Activated T-helper 1 cell treated with Interleukin-2 at 50 U/mL for 16 hours (primary cell): ENCODE measurements around the gene MAN1C1.

Experiments used
- DNase-seq: peaks from one replicate; pipeline ENCODE4 v3.0.0-alpha.2; 2020; ENCODE audit warnings: low read depth

Gene MAN1C1

DNA sequence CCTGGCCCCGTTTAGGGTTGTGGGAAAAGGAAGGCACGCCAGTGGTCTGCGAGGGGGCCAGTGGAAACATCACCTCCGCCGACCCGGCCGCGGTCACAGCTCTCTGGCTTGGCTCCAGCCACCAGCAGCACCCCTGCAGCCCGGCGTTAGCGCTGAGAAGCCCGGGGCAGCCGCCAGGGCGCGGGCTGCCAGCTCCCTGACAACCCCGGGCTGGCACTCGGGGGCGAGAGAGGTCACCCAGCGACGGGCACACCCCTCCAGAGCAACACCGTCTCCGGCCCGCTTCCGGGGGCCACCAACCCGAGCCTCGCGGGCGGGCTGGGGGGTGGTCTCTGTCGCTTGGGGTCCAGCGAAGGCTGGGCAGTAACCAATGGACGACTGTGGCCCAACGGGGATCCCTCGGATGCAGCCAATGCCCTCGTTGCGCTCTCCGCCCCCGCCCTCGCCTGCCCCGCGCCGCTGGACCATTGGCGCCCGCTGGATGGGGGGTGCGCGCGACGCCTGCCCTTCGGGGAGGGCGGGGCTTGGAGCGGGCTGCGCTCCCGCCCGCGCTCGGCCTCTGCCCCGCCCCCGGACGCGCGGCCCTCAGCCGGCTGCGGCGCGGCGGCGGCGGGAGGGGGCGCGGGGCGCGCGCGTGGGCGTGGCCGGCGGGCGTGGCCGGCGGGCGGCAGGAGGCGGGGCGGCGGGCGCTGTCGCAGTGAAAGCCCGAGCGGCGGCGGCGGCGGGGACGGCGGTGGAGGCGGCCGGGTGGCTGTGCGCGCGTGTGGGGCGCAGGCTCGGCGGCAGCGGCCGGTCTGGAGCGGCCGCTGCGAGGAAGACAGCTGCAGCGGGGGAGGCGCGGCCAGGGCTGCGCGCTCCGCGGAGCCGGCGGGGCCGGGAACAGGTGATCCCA lies at the start of gene MAN1C1:
MAN1C1 (plus strand) TSS at position 697 of the 892 bp plus-strand sequence. CDS start 1,007 bp downstream, outside the sequence.
- peak; percentile 84 for DNase-seq

DNA sequence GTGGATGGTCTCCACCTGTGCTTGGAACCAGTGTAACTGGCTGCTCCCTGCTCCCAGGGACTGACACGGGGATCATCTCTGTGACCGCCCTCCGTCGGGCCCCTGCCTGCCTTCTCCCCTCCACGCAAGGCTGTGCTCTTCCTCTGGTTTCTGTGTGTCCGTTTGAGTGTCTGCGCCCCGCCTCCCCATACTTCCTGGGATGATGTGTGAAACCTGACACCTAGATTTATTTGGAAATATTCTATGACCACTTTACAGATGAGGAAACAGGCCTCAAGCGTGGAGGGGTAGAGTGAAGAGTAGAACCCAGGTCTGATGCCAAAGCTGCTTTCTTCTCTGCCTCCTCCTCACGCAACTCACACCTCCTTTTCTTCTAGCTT lies 48.9 kb upstream of the MAN1C1 start:
- DNase-seq, result no peak

DNA sequence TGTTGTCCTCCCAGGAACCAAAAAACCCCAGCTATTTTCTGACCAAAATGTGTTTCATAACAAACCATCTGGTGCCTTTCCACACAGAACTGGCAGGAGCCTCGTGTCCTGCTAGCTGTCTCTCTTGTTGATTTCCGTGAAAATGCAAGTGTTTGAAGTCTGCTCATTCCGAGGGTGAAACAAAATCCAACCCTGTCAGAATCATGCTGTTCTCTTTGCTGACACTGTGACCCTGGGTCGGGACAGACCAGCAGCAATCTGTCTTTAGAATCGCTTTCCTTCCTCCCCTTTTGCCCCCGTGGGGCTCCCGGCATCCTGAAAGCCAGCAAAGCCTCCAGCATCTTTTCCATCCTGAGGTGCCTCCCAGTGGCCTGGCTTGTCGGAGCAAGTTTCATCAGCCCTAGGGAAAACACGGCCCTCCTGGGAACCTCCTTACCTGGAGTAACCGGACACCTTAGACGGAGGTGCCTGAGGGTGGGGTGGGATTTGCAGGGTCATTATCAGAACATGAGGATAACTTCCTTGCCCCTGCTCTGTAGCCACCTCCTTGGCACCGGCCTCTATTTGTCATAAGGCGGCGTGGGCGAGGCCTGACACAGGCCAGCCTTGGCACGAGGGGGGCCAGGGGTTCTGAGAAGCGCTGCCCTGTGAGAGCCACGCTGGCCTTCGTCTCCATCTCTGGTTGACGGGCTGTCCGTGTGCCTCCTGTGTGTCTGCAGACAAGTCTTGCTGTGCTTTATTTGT lies 48.3 kb upstream of the MAN1C1 start:
- DNase-seq, result no peak

DNA sequence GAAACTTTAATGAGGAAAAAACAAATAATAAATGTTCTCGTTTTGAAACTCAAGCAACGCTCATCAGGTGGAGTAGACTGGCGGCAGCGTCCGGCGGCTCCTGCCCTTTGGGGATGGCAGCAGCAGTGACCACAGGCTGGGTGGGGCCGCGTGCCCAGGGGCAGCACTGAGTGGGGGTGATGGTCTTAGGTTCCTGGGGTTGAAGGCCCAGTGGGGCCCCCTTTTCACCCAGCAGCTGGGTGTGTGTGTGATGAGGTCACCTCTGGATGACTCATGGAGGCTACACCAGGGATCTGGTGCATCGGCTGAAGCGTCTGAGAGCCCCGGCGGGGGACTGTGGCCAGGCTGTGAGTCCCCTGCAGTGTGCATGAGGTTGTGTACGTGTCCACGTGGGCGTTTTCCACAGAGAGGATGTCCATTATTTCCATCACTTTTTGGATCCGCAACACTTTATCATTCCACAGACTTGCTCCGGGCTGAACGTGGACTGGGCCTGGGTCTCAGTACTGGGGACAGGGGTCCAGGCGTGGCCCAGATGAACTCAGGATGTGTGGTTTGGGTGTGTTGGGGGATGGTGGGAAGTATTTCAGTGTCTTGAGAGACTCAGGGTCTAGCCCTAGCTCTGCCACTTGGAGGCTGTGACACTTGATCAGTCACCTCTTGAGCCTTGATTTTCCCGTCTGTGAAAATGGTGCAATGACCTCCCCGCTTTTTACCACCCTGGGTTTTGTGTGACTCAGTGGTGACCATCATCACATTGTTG lies 47.6 kb upstream of the MAN1C1 start:
- no peak for DNase-seq

DNA sequence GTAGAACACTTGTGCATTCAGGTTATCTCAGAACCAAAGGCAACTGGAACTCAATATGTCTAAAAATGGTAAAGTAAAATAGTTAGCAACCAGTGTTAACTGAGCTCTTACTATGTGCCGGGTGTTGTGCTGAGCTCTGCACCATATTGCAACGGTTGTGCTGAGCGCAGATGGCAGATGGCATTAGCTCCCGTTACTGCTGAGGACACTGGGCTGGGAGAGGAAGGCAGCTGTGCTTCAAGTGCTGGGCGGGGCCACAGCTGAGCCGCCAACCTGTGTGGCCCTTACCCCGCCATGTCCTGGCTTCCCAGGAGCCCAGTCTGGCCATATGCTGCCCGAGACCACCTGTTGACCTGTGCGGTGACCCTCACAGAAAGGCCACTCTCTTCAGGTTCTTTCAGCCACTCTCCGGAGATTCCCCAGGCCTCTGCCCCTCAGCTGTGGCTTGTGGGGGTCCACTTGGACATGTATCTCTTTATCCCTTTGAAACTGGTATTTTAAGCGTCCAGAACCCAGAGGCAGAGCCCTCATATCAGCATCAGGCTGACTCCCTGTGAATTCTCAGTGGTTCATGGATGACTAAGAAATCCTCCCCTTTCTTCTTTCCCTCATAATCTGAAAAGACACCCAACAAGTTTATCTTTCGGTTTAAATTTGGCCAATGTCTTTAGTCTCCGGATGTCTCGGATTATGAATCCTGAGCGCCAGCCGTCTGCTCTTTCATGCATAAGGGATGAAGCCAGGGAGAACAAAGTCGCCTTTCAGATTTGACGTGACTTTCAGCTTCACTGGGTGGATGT lies 46.8 kb upstream of the MAN1C1 start:
- no peak for DNase-seq

DNA sequence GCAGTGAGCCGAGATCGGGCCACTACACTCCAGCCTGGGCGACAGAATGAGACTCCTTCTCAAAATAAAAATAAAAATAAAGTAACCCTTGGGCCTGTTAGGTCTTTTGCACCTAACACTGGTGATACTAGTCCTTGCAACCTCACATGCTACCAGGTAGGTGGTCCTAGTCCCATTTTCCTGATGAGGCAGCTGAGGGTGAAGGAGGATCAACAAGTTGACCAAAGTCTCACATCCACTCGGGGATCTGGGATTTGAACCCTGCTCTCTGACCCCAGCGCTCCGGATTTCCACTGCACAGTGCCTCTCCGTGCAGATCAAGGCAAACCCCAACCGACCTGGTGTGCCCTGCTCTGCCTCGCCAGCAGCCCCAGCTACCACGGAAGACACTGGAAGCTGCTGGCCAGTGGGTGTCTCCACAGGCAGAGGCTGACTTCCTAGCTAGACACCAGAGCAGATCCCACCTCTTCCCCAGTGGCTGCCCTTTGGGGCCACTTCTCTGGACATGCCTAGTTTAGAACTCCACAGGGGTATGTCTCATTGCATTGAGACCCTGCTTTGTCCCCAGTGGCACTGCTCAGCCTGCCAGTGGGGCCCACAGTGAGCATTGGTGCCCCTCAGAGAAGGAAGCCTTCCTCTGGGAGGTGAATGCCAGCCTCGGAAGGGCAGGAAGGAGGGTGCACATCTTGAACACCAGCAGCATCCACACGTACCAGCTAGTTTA lies 45.6 kb upstream of the MAN1C1 start:
- DNase-seq, result no peak

DNA sequence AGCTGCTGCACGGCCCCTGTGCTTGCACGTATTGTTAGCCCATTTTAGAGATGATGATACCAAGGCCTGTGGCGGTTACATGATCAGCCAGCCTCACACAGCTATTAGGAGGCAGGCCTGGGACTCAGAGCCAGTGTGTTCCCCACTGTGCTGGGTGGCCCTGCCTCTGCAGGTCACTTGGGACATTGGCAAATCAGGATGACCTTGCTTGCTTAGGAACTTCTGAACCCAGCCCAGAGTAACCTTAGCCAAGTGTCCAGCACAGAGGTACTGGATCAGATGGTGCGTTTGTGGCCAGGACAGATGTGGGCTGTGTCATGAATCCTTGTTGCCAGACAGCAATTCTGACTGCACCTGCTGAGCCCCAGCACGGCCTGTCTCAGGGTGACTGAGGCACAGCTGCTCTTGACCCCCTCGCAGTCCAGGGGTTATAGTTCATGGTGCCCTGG lies 45.0 kb upstream of the MAN1C1 start:
- DNase-seq, result no peak

DNA sequence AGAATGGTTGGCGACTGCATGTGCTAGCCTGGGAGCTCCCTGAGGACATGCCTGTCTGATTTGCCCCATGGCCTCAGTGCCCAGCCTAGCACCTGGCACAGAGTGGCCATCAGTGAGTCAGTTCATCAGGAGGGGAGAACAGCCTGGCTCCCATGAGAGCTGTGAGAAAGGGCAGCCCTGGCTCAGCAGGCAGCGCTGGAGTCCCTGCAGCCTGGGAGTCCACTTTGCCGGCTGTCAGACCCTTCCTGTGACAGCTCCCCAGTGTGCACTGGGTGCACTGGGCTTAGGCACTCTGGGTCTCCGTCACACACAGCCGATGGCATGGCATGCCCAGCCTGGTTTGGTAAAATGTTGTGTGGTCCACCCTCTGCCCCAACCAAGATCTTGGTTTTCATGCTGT lies 44.5 kb upstream of the MAN1C1 start:
- DNase-seq, result no peak

DNA sequence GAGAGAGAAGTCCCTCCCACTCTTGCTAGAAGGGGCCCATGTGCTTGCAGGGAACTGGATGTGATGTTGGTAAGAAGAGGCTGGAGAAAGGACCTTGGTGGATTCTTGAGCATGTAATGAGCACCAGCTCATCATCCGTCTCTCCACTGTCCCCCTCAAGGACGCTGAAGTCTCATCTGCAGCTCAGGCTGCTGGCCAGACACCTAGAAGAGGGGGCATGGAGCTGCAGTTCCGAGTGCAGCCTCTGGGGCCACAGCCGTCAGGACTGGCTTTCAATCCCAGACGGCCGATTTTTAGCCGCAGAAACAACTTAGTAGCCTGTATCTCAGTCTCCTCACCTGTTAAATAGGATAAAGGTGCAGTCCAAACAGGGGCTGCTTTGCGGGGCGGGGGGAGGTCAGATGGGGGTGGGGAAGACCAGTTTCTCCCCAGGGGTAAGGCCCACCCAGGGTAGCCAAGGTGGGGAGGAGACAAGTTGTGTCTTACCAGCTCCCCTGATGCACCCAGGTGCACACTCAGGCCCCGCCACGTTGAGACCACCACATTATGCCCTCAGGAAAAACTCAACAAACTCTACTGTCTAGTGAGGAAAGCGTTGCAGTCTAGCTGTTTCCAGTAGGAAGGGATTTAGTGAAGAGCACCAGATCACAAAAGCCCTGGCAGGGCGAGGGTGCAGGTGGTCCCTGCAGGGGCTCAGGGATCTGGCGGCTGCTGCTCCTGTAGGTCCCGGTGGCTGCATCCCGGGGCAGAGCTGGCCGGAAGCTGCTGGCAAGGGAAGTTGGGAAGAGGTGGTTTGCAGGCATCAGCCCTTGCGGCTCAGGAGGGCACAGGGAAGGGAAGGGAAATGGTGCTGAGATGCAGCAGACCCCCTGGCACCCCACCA lies 43.6 kb upstream of the MAN1C1 start:
- no peak for DNase-seq

DNA sequence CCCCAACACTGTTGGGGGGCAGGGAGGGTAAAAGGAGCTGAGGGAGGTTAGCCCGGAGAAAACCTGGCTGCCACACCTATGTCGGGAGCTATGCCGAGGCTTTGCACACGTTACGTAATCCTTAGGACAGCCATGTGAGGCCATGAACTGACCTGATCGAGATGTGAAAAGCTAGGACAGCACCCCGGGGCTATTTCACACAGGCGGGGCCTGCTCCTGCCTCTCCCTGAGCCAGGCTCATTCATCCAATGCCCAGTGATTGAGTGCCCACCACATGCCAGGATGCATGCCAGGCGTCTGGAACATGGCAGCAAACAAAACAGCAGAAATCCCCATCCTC lies 43.0 kb upstream of the MAN1C1 start:
- DNase-seq, result no peak

DNA sequence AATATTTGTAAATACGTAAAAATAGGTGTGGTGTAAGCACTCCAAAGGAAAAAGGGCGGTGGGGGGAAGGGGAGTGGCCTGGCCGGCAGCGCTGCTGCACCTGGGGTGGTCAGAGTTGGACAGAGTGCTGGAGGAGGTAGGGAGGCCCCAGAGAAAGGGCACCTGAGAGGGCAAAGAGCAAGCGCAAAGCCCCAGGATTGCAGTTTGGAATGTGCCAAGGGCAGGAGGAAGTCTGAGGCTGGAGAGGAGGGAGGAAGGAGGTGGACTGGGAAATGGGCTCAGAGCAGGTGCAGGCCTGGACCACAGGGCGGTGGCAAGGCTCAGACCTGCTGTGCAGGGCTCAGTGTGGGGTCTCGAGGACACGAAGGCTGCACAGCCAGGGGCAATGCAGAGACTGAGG lies 42.6 kb upstream of the MAN1C1 start:
- DNase-seq, result no peak

DNA sequence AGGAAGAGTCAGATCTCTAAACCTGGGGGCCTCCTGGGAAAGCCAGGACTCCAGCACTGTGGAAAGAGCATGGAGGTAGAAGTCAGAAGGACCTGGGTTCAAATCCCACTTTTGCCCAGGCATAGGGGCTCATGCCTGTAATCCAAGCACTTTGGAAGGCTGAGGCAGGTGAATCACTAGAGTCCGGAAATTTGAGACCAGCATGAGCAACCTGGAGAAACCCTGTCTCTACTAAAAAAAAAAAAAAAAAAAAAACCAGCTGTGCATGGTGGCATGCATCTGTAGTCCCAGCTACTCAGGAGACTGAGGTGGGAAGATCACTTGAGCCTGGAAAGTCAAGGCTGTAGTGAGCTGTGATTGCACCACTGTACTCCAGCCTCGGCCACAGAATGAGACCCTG lies 41.4 kb upstream of the MAN1C1 start:
- DNase-seq, result no peak

DNA sequence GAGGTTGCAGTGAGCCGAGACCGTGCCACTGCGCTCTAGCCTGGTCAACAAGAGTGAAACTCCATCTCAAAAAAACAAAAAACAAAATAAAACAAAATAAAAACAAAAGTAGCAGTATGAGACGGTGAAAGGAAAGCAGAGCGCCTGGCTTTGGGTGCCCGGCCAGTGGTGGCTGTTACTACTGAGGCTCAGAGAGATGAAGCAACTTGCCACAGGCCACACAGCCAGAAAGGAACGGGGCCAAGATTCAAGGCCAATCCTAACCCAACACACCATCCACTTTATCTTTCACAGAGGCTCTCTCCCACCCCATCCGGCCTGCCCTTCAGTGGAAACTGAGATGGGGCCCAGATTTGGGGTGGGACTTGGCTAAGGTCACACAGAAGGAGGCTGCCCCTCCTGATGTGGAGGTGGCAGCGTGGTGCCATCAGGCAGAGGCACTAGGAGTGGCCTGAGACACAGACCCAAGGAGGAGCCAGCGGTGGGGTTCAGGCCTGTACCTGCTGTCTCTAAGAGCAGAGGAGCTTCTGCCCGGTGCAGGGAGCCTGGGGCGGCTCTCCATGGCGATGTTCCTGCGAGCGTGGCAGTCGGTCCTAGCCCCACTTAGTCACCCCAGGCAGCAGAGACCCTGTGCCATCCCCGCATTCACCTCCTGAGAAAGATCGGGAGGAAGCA lies 40.0 kb upstream of the MAN1C1 start:
- no peak for DNase-seq

DNA sequence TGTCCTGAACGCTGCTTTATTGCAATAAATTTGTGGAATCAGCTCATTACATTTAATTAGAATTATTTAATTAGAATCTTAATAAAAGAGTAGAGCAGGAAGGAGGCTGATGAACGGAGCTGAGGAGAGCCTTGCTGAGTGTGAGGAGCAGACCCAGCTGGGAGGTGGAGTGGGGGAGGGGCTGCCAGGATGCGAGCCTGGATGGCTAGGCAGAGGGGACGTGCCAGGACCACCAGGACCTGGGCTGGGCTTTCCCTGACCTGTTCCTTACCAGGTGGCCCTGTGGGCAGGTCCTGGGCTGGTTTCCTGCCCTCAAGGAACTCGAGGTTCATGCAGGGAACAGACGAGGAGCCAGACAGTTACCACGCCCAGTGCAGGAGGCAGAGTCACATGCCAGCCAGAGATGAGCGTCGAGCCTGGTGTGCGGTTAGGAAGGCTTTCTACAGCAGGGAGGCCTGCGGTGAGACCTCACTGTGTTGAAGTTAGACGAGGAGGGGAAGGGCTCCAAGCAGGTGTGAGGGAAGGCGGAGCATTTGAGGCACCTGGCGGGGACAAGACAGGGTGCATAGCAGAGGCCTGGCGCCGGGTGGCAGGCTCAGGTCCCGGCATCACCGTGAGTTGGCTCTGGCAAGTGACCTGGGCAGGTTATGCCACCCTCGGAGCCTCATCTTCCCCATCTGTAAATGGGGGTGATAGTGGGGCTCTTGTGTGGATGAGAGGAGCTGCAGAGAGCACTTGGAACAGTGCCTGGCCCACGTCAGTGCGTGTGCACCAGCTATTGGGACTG lies 39.3 kb upstream of the MAN1C1 start:
- no peak for DNase-seq

DNA sequence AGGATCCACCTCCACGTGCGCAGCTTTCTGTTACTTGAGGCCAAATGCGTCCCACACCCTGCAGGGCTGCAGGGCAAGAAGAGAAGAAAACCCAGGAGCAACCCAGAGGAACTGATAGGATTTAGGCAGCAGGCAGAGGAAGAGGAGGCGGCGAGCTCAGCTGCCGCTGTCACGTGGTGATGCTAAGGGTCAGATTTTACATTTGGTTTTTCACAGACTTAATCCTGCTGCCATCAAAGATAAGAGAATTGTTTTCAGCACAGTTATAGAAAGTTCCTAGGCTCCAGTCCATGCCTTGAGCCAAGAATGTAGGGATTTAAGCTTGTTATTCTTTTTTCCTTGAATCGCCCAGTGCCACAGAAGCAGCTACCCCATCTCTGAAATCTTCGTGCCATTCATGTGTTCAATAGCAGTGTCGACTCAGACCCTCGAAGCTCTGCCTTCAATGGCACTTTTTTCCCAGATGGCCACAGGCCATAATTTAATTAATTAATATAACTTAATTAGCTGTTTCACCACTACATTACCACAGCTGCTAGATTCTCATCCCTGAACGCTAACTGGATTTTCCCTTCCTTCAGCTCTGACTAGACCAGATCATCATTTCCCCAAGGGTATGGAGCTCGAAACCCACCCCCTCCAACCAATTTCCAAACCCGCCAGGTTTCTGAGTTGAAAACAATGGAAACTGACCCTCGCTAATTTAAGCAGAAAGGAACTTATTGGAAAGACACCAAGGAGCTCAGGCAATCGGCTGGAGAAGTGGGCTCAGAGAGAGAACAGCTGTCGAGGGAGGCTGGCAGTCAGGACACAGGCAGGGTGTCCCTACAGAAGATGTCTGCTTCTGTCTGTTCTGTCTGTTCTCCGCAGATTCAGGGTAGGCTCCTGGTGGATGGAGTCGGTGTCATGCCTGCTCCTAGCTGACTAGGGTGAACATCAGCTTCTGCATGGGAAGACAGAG lies 37.0 kb upstream of the MAN1C1 start:
- DNase-seq, result no peak

DNA sequence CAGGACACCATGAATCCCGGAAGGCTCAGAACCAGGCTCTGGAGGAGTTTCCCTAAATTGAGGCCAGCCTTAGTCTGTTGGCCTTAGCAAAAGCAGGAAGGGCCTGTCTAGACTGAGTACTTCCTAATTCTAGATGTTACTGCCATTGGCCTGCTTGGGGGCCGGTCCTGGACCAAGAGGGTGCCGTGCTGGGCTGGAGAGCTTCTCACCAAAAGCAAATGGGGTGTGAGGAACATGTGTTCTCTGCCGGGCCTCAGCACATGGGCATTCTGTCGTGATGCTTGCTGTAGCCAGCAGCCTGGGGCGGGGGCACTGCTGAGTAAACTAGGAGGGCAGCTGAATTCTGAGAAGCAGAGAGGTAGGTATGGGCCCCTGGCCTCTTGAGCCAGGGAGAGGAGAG lies 35.7 kb upstream of the MAN1C1 start:
- DNase-seq, result no peak

DNA sequence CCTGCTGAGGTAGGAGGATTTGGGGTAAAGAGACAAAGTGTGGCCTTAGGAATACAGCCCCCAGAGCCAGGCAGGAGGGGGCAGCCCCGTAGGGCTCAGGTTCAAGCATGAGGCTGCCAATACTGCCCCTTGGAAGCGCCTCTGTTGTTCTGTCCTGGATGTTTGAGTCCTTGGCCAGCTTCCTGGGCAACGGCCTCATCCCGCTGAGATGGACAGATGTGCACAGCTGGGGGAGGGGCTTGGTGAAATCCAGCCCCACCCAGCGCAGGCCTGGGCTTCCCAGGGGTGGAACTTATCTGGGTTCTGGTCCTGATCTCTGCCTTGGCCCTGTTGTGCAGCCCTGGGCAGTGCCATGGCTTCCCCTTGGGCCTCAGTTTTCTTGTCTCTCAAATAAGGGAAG lies 34.8 kb upstream of the MAN1C1 start:
- no peak for DNase-seq
